Measurements from ENCODE around the gene ZNF700. TPM values are rescaled to one million over a fixed set of nuclear protein-coding genes. Genes with fewer than 3 reads are reported as not detected.
"Not testable (repeated sequence)": the region's sequence is repeated elsewhere in the genome, so short reads cannot be mapped to it uniquely, and the experiment has no call there.

Gene ZNF700
- total RNA-seq, 1 donor from 2014 or later = 16.3 TPM

DNA sequence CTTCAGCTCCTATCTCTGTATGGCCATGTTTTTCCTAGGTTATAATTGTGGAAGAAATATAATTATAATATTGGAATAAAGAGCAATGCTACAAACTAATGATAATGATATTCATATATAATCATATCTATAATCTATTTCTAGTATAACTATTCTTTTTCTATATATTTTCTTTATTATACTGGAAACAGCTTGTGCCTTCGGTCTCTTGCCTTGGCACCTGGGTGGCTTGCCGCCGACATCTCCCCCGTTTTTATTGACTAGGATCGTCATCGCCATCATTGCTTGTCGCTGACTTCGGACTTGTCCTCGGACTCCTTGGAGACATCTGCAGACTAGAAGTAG is 64.2 kb downstream of the ZNF700 start:
- DNase-seq = no peak

- DNase-seq = not testable (repeated sequence)
Observed at GRCh38 chr19:11991921-11992320, 67.0 kb downstream of the ZNF700 start.

DNA sequence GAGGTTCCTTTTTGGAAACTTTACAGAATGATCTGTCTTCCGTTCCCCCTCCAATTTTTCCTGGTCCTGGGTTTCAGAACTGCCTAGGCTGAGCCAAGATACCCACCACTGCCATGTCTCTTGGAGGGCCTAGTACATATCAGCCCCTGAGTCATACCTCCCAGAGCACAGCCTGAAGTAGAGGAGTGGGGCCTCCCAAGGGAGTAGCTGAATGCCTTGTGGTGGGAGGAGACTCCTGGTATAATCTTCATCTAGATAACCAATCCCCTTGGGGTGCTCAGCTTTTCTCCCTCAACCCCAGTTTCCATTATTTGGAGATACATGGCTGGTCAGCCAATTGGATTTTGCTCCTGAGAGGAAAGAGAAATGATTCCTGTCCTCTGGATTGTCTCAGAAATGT is 70.3 kb downstream of the ZNF700 start:
- no peak for DNase-seq

Small RNA genes within 50 kb of the gene (small RNA-seq; reads per million reads assigned to genes)
- gene RNA5SP464 (ENCODE audit: low replicate concordance) = not detected

Other genes with a start within 250 kb of the ZNF700 start
- 18.0 TPM for gene ZNF823, start 186.2 kb upstream of the ZNF700 start, total RNA-seq
- gene ZNF441, start 158.1 kb upstream of the ZNF700 start, total RNA-seq = 19.5 TPM
- 3.8 TPM for gene ZNF491, start 126.6 kb upstream of the ZNF700 start, total RNA-seq
- 16.8 TPM for gene ZNF440, start 110.8 kb upstream of the ZNF700 start, total RNA-seq
- gene ZNF439, start 76.4 kb upstream of the ZNF700 start, total RNA-seq = 8.4 TPM
- gene ZNF69, start 37.3 kb upstream of the ZNF700 start, total RNA-seq = 6.5 TPM
- 4.6 TPM for gene ZNF763, start 39.9 kb downstream of the ZNF700 start, total RNA-seq
- 19.9 TPM for gene ZNF433, start 110.6 kb downstream of the ZNF700 start, total RNA-seq
- 0.49 TPM for gene ZNF878, start 127.9 kb downstream of the ZNF700 start, total RNA-seq
- 13.2 TPM for gene ZNF844, start 139.6 kb downstream of the ZNF700 start, total RNA-seq
- 6.2 TPM for gene ZNF20, start 215.2 kb downstream of the ZNF700 start, total RNA-seq
- gene ZNF625, start 231.6 kb downstream of the ZNF700 start, total RNA-seq = 14.9 TPM
- gene ZNF136, start 238.0 kb downstream of the ZNF700 start, total RNA-seq = 19.4 TPM